ENCODE results near the gene TFRC.
A peak's percentile ranks its signal among the peaks of the same experiment; 100 is the strongest.
"Not testable (repeated sequence)": the region's sequence is repeated elsewhere in the genome, so short reads cannot be mapped to it uniquely, and the experiment has no call there.

The TFRC gene

GRCh38 chr3:196079682-196080081 is 2.2 kb downstream of the TFRC start:
- Histone ChIP-seq H3K36me3 (ENCODE audit: insufficient read depth, low read length) (peaks cover 59% of the 10 kb centered on the region), H3K9me2 (replicated peaks; ENCODE audit: low read depth, low read length) (no peaks in the 10 kb centered on the region), H3F3A (ENCODE audit: low read depth) (peaks cover 8% of the 10 kb centered on the region), H4K20me1 (ENCODE audit: insufficient read depth, low read length, poor library complexity, severe bottlenecking) (peaks cover 70% of the 10 kb centered on the region), H3K9ac (ENCODE audit: low read depth, low read length, poor library complexity, severe bottlenecking) (peak overlapping the region; percentile 99), H3K4me3 (ENCODE audit: low read length, poor library complexity, severe bottlenecking) (peak overlapping the region; percentile 99), H3K4me1 (ENCODE audit: insufficient read depth, low read length, poor library complexity, severe bottlenecking) (peaks cover 33% of the 10 kb centered on the region), H3K9me3 (ENCODE audit: insufficient read depth, low read depth, low read length) (no peaks in the 10 kb centered on the region), H3K79me2 (ENCODE audit: insufficient read depth, low read length) (peaks cover 86% of the 10 kb centered on the region), H3K4me2 (ENCODE audit: low read depth, low read length, poor library complexity, severe bottlenecking) (peak overlapping the region; percentile 89), H2AFZ (ENCODE audit: low read length) (no peak overlapping the region), H3K27me3 (ENCODE audit: insufficient read depth, low read length, poor library complexity, severe bottlenecking) (peaks cover 38% of the 10 kb centered on the region)
- TF ChIP-seq EZH2phosphoT487 (IDR thresholded peaks at IDR 0.05; ENCODE audit: borderline replicate concordance): no peak

- H4K20me1 ChIP-seq (ENCODE audit: insufficient read depth, low read length, poor library complexity, severe bottlenecking): peaks cover 97% of the 10 kb centered on the region
- H3K4me3 ChIP-seq (ENCODE audit: low read length, poor library complexity, severe bottlenecking): peak overlapping the region; percentile 99
- H3K4me1 ChIP-seq (ENCODE audit: insufficient read depth, low read length, poor library complexity, severe bottlenecking): peaks cover 56% of the 10 kb centered on the region
- H3K36me3 ChIP-seq (ENCODE audit: insufficient read depth, low read length): peaks cover 95% of the 10 kb centered on the region
- H3K4me2 ChIP-seq (ENCODE audit: low read depth, low read length, poor library complexity, severe bottlenecking): peak overlapping the region; percentile 89
- H2AFZ ChIP-seq (ENCODE audit: low read length): no peak overlapping the region
- TF ChIP-seq CTCF (conservative IDR thresholded peaks at IDR 0.05; ENCODE audit: low read length) (no peak), EZH2phosphoT487 (IDR thresholded peaks at IDR 0.05; ENCODE audit: borderline replicate concordance) (no peak)
- peaks cover 19% of the 10 kb centered on the region for H3F3A ChIP-seq (ENCODE audit: low read depth)
- H3K27me3 ChIP-seq (ENCODE audit: insufficient read depth, low read length, poor library complexity, severe bottlenecking): peaks cover 23% of the 10 kb centered on the region
- no peaks in the 10 kb centered on the region for H3K9me3 ChIP-seq (ENCODE audit: insufficient read depth, low read depth, low read length)
- no peaks in the 10 kb centered on the region for H3K9me2 ChIP-seq (replicated peaks; ENCODE audit: low read depth, low read length)
- peak overlapping the region; percentile 99 for H3K9ac ChIP-seq (ENCODE audit: low read depth, low read length, poor library complexity, severe bottlenecking)
- H3K79me2 ChIP-seq (ENCODE audit: insufficient read depth, low read length): peaks cover 100% of the 10 kb centered on the region
These were observed 6.9 kb downstream of the TFRC start for GRCh38 chr3:196075013-196075412.

- peaks cover 67% of the 10 kb centered on the region for H3K4me1 ChIP-seq (ENCODE audit: insufficient read depth, low read length, poor library complexity, severe bottlenecking)
- no peak overlapping the region for H2AFZ ChIP-seq (ENCODE audit: low read length)
- peak overlapping the region; percentile 99 for H3K4me3 ChIP-seq (ENCODE audit: low read length, poor library complexity, severe bottlenecking)
- TF ChIP-seq CTCF (conservative IDR thresholded peaks at IDR 0.05; ENCODE audit: low read length) (peak; percentile 90), EZH2phosphoT487 (IDR thresholded peaks at IDR 0.05; ENCODE audit: borderline replicate concordance) (no peak)
- H3K4me2 ChIP-seq (ENCODE audit: low read depth, low read length, poor library complexity, severe bottlenecking): peak overlapping the region; percentile 89
- H3K9me3 ChIP-seq (ENCODE audit: insufficient read depth, low read depth, low read length): no peaks in the 10 kb centered on the region
- H3K9me2 ChIP-seq (replicated peaks; ENCODE audit: low read depth, low read length): no peaks in the 10 kb centered on the region
- peak overlapping the region; percentile 99 for H3K9ac ChIP-seq (ENCODE audit: low read depth, low read length, poor library complexity, severe bottlenecking)
- peaks cover 100% of the 10 kb centered on the region for H3K79me2 ChIP-seq (ENCODE audit: insufficient read depth, low read length)
- H3K36me3 ChIP-seq (ENCODE audit: insufficient read depth, low read length): peaks cover 97% of the 10 kb centered on the region
- peaks cover 14% of the 10 kb centered on the region for H3K27me3 ChIP-seq (ENCODE audit: insufficient read depth, low read length, poor library complexity, severe bottlenecking)
- peaks cover 98% of the 10 kb centered on the region for H4K20me1 ChIP-seq (ENCODE audit: insufficient read depth, low read length, poor library complexity, severe bottlenecking)
- H3F3A ChIP-seq (ENCODE audit: low read depth): peaks cover 27% of the 10 kb centered on the region
These were observed 8.6 kb downstream of the TFRC start for GRCh38 chr3:196073255-196073753.

- Histone ChIP-seq H4K20me1 (ENCODE audit: insufficient read depth, low read length, poor library complexity, severe bottlenecking) (peaks cover 99% of the 10 kb centered on the region), H3K4me2 (ENCODE audit: low read depth, low read length, poor library complexity, severe bottlenecking) (peak overlapping the region; percentile 89), H3K27me3 (ENCODE audit: insufficient read depth, low read length, poor library complexity, severe bottlenecking) (peaks cover 7% of the 10 kb centered on the region), H3K9me3 (ENCODE audit: insufficient read depth, low read depth, low read length) (no peaks in the 10 kb centered on the region), H3F3A (ENCODE audit: low read depth) (peaks cover 36% of the 10 kb centered on the region), H3K9ac (ENCODE audit: low read depth, low read length, poor library complexity, severe bottlenecking) (peak overlapping the region; percentile 58), H3K79me2 (ENCODE audit: insufficient read depth, low read length) (peaks cover 100% of the 10 kb centered on the region), H3K4me1 (ENCODE audit: insufficient read depth, low read length, poor library complexity, severe bottlenecking) (peaks cover 72% of the 10 kb centered on the region), H3K36me3 (ENCODE audit: insufficient read depth, low read length) (peaks cover 99% of the 10 kb centered on the region), H3K9me2 (replicated peaks; ENCODE audit: low read depth, low read length) (no peaks in the 10 kb centered on the region), H2AFZ (ENCODE audit: low read length) (no peak overlapping the region), H3K4me3 (ENCODE audit: low read length, poor library complexity, severe bottlenecking) (peak overlapping the region; percentile 99)
- TF ChIP-seq CTCF (conservative IDR thresholded peaks at IDR 0.05; ENCODE audit: low read length): no peak
- no peak for TF ChIP-seq EZH2phosphoT487 (IDR thresholded peaks at IDR 0.05; ENCODE audit: borderline replicate concordance)
These were observed 9.6 kb downstream of the TFRC start for GRCh38 chr3:196072313-196072712.

- peaks cover 46% of the 10 kb centered on the region for H3F3A ChIP-seq (ENCODE audit: low read depth)
- not testable (repeated sequence) for H3K9me3 ChIP-seq (ENCODE audit: insufficient read depth, low read depth, low read length); H2AFZ ChIP-seq (ENCODE audit: low read length); H3K9me2 ChIP-seq (replicated peaks; ENCODE audit: low read depth, low read length); H3K9ac ChIP-seq (ENCODE audit: low read depth, low read length, poor library complexity, severe bottlenecking); H3K27me3 ChIP-seq (ENCODE audit: insufficient read depth, low read length, poor library complexity, severe bottlenecking)
- peaks cover 75% of the 10 kb centered on the region for H3K4me1 ChIP-seq (ENCODE audit: insufficient read depth, low read length, poor library complexity, severe bottlenecking)
- peak overlapping the region; percentile 52 for H3K4me3 ChIP-seq (ENCODE audit: low read length, poor library complexity, severe bottlenecking)
- H4K20me1 ChIP-seq (ENCODE audit: insufficient read depth, low read length, poor library complexity, severe bottlenecking): peaks cover 99% of the 10 kb centered on the region
- H3K36me3 ChIP-seq (ENCODE audit: insufficient read depth, low read length): peaks cover 99% of the 10 kb centered on the region
- peak overlapping the region; percentile 89 for H3K4me2 ChIP-seq (ENCODE audit: low read depth, low read length, poor library complexity, severe bottlenecking)
- H3K79me2 ChIP-seq (ENCODE audit: insufficient read depth, low read length): peaks cover 100% of the 10 kb centered on the region
These were observed 13.1 kb downstream of the TFRC start for GRCh38 chr3:196068812-196069211.
